ENCODE results near the gene ERLIN1. TPM values are rescaled to one million over a fixed set of nuclear protein-coding genes. Genes with fewer than 3 reads are reported as not detected.

ERLIN1 gene
- total and polyA plus RNA-seq, 10 of the 15 experiments (the other 5 are each of a cell fraction or from before 2014, with no cell fraction given) = 4.9 to 21.7 (median 13.0) TPM

- TF ChIP-seq RELB (IDR thresholded peaks at IDR 0.05; ENCODE audit: low read depth) (no peak), PAX5 (IDR thresholded peaks at IDR 0.05; ENCODE audit: borderline replicate concordance, low read depth, low read length) (no peak), RELA (IDR thresholded peaks at IDR 0.05; ENCODE audit: borderline replicate concordance, partially characterized antibody) (no peak)
Observed at GRCh38 chr10:100133801-100134200, 52.0 kb downstream of the ERLIN1 start (continued).

- no peak for ATAC-seq
- no peak overlapping the region for H3K4me2 ChIP-seq (ENCODE audit: control insufficient read depth, insufficient read depth)
- H3K4me1 ChIP-seq (ENCODE audit: control insufficient read depth, insufficient read depth, low read length) = no peaks in the 10 kb centered on the region
- BruUV-seq (replicated peaks) = no TSS peak
- no peak for DNase-seq (ENCODE audit: low read depth, low spot score)
- in situ Hi-C loops (cut with MboI) = no loop called here
- intact Hi-C loops (cut with micrococcal nuclease; ENCODE audit: unreplicated experiment) = no loop called here
- H2AFZ ChIP-seq (ENCODE audit: control insufficient read depth, low read depth, low read length) = no peak overlapping the region
- ChIA-PET RAD21 (ENCODE audit: unreplicated experiment) (no interaction called here), CTCF (interaction anchor here (0.8 kb wide), 1 partner anchor 8 kb away, joined by 3 read pairs; no protein-coding TSS in a partner anchor), SMC1A (ENCODE audit: uncharacterized antibody, unreplicated experiment) (interaction anchor here (1.1 kb wide), 1 partner anchor 10 kb away, joined by 3 read pairs; no protein-coding TSS in a partner anchor), POLR2A (interaction anchor here (0.5 to 1.1 kb wide), 3 partner anchors 20 to 86 kb away, joined by 3 read pairs; no protein-coding TSS in a partner anchor)
- H3K9me3 ChIP-seq (replicated peaks; ENCODE audit: control insufficient read depth, insufficient read depth, low read length) = peaks cover 3% of the 10 kb centered on the region; the same call in 2 of the 3 replicates
- no peaks in the 10 kb centered on the region for H3K36me3 ChIP-seq (ENCODE audit: control insufficient read depth in 2 of 2, insufficient read depth in 2 of 2, low read length in 1 of 2)
- no peaks in the 10 kb centered on the region for H3K27me3 ChIP-seq (replicated peaks in 1 of 2; ENCODE audit: control insufficient read depth in 2 of 2, insufficient read depth in 2 of 2, low read length in 1 of 2)
- no peak overlapping the region for H3K27ac ChIP-seq (ENCODE audit: control insufficient read depth, insufficient read depth)
- no peak overlapping the region for H3K9ac ChIP-seq (ENCODE audit: control insufficient read depth, insufficient read depth, low read length)
- FAIRE-seq = no peak
- H3K4me3 ChIP-seq = no peak overlapping the region
- WGBS (ENCODE audit: insufficient coverage, insufficient replicate concordance, low lambda C conversion rate, missing lambda C conversion rate) = 81% methylated on average over 2 of the region's 2 CpGs
- no peaks in the 10 kb centered on the region for H3K79me2 ChIP-seq (ENCODE audit: control insufficient read depth, insufficient read depth, low read length)
- H4K20me1 ChIP-seq (ENCODE audit: control insufficient read depth, insufficient read depth) = no peaks in the 10 kb centered on the region
- TF ChIP-seq POLR2AphosphoS2 (IDR thresholded peaks at IDR 0.05; ENCODE audit: low read depth, low read length) (no peak), SIN3A (IDR thresholded peaks at IDR 0.05; ENCODE audit: low read depth, low read length) (no peak), JUNB (IDR thresholded peaks at IDR 0.05) (no peak), MXI1 (IDR thresholded peaks at IDR 0.05; ENCODE audit: low read depth, low read length) (no peak), NR2C1 (IDR thresholded peaks at IDR 0.05) (no peak), NRF1 (conservative IDR thresholded peaks at IDR 0.05; ENCODE audit: low read depth, low read length) (no peak), CTCF (IDR thresholded peaks at IDR 0.05 in 2 of 3, conservative IDR thresholded peaks at IDR 0.05 in 1 of 3; ENCODE audit: control insufficient read depth in 2 of 3, extremely low read depth in 1 of 3, insufficient read depth in 1 of 3, low read depth in 3 of 3, low read length in 3 of 3) (no peak), TCF7 (IDR thresholded peaks at IDR 0.05; ENCODE audit: borderline replicate concordance) (no peak), BHLHE40 (IDR thresholded peaks at IDR 0.05; ENCODE audit: borderline replicate concordance in 1 of 2, low read depth in 2 of 2, low read length in 1 of 2) (no peak), E2F4 (IDR thresholded peaks at IDR 0.05; ENCODE audit: low read depth, low read length) (no peak), HDAC6 (IDR thresholded peaks at IDR 0.05; ENCODE audit: unreplicated experiment) (no peak), MEF2B (IDR thresholded peaks at IDR 0.05; ENCODE audit: partially characterized antibody, poor library complexity, severe bottlenecking) (no peak), MLLT1 (IDR thresholded peaks at IDR 0.05) (no peak), HDAC2 (IDR thresholded peaks at IDR 0.05) (no peak), IRF4 (IDR thresholded peaks at IDR 0.05; ENCODE audit: low read depth, low read length) (no peak)
Observed at GRCh38 chr10:100132427-100132826, 53.4 kb downstream of the ERLIN1 start.
